ENCODE measurements around the gene SOCS7. TPM values are rescaled to one million over a fixed set of nuclear protein-coding genes. Genes with fewer than 3 reads are reported as not detected.

The SOCS7 gene
- total RNA-seq, 1 donor from 2014 or later = 14.0 TPM

DNA sequence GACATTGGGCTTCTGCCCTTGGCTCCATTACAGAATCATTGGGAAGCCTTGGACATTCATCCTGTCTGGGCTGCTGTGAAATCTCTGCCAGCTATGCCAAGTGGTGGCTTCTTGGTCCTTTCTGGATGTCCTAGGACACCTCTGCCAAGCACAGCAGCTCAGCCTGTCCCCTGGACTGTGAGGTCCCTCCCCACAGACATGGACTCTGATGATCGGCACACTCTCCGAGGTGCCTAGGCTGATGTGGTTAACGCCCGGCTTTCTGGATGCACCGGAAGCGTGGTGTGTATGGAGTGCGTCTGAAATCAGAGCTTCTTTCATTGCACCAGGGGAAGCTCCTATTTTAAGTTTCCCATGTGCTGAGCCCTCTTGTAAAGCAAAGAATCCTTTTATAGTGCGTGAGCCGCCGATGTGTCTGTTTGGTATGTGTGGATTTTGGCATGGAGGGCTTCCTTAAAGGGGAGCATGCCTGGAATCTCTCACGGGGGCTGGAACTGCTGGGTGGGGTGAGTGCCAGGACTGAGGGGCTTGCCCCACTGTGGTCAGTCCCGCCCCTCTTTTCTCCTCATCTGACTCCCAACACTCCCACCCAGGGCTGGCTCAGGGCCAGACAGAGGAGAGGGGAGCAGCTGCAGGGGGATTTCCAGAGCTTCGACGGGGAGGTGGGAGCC lies 69.7 kb downstream of the SOCS7 start:
- DNase-seq = no peak
- TF ChIP-seq, protein P1, sequence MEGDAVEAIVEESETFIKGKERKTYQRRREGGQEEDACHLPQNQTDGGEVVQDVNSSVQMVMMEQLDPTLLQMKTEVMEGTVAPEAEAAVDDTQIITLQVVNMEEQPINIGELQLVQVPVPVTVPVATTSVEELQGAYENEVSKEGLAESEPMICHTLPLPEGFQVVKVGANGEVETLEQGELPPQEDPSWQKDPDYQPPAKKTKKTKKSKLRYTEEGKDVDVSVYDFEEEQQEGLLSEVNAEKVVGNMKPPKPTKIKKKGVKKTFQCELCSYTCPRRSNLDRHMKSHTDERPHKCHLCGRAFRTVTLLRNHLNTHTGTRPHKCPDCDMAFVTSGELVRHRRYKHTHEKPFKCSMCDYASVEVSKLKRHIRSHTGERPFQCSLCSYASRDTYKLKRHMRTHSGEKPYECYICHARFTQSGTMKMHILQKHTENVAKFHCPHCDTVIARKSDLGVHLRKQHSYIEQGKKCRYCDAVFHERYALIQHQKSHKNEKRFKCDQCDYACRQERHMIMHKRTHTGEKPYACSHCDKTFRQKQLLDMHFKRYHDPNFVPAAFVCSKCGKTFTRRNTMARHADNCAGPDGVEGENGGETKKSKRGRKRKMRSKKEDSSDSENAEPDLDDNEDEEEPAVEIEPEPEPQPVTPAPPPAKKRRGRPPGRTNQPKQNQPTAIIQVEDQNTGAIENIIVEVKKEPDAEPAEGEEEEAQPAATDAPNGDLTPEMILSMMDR (IDR thresholded peaks at IDR 0.05) = no peak
- POLR2A ChIA-PET = no interaction called here
- Mint-ChIP-seq H3K4me1 (peaks cover 8% of the 10 kb centered on the region), H3K27ac (no peak overlapping the region), H3K36me3 (ENCODE audit: low read depth) (no peaks in the 10 kb centered on the region), H3K4me3 (no peak overlapping the region), H3K27me3 (peaks cover 68% of the 10 kb centered on the region), H3K9me3 (no peaks in the 10 kb centered on the region)
- ATAC-seq (ENCODE audit: low read depth) = no peak
- intact Hi-C loops (cut with micrococcal nuclease) = loop anchor here (10.0 kb wide), 1 partner anchor 163 kb away; no protein-coding TSS in a partner anchor
- CTCF ChIA-PET = interaction anchor here (1.9 kb wide), 2 partner anchors 10 to 72 kb away, joined by 6 to 8 read pairs; no protein-coding TSS in a partner anchor

DNA sequence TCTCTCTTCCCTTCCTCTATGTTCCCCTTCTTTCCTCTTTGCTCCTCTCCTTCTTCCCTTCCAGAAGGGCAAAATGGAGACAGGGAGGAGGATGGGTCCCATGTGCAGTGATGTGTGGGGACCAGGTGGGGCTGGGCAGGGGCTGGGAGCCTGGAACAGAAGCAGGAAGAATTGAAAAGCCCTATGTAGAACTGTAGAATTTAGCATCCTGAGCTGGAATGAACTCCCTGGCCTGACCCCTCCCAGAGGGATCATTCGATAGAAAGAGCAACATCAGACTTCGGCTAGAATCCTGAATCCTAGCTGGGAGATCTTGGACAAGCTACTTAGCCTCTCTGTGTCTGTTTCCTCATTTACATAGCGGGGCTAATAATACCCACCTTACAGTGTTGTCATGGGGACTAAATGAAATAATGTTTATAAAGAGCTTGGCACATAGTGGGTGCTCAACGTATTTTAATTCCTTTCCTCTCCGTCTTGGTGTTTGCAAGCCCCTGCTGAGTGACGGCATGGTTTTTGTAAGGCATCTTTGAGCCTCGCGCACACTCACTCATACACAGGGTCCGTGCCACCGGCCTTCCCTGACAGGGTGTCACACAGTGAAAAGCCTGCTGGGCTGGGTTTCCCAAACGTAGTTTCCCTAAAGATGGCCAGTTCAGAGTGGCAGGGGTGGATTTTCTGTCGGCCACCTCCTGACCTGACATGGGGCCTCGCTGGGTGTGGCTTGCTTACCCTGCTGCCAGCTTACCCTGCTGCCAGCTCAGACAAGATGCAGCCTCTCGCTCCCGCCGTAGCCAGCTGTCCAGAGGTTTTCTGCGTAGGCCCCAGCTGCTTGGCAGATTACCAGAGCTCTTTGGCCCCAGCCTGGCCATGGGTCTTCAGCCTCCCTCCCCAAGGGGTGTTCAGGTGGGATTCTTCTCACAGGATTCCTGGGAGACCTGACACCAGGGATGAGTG lies 70.5 kb downstream of the SOCS7 start:
- POLR2A ChIA-PET = no interaction called here
- CTCF ChIA-PET = interaction anchor here (1.5 to 1.9 kb wide), 3 partner anchors 11 to 136 kb away, joined by 3 to 8 read pairs (median 6); no protein-coding TSS in a partner anchor
- TF ChIP-seq, protein P1 (IDR thresholded peaks at IDR 0.05) = no peak
- DNase-seq (no peak), ATAC-seq (ENCODE audit: low read depth) (no peak)
- Mint-ChIP-seq H3K4me1 (peaks cover 8% of the 10 kb centered on the region), H3K9me3 (no peaks in the 10 kb centered on the region), H3K36me3 (ENCODE audit: low read depth) (no peaks in the 10 kb centered on the region), H3K27me3 (peaks cover 67% of the 10 kb centered on the region), H3K27ac (no peak overlapping the region), H3K4me3 (no peak overlapping the region)
- intact Hi-C loops (cut with micrococcal nuclease) = loop anchor here (2.0 to 10.0 kb wide), 2 partner anchors 71 to 163 kb away; no protein-coding TSS in a partner anchor

DNA sequence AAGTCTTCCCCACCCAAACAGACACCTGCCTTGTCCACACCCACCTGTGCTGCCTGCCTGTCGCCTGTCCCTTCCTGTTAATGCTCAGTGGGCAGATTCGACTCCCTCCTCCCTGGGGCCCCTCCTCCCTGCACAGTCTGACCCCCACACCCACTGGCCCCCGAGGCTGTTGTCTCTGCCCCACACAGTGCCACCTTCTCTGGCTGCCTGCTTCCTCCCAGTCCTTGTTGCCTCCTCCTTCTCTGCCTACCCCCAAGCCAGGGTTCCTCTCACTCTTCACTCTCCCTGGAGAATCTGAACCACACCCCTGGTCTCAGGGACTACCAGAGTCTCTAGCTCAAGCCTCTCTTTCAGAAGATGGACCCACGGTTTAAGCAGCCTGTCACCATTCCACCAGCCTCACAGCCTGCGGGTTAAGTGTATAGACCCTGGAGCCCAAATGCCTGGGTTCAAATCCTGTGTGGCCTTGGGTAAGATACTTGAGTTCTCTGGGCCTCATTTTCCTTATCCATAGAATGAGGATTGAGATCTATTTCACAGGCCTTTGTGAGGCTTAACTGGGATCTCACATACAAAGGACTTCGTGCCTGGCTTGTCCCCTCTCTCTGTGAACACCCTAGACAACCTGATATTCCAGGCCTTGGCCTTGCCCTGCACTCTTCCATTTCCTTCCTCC lies 72.8 kb downstream of the SOCS7 start:
- DNase-seq (no peak), ATAC-seq (ENCODE audit: low read depth) (no peak)
- Mint-ChIP-seq H3K27me3 (peaks cover 61% of the 10 kb centered on the region), H3K27ac (no peak overlapping the region), H3K9me3 (no peaks in the 10 kb centered on the region), H3K4me1 (peaks cover 10% of the 10 kb centered on the region), H3K36me3 (ENCODE audit: low read depth) (no peaks in the 10 kb centered on the region), H3K4me3 (no peak overlapping the region)
- CTCF ChIA-PET = interaction anchor here (0.6 to 1.6 kb wide), 7 partner anchors 10 to 160 kb away, joined by 3 to 7 read pairs (median 4); no protein-coding TSS in a partner anchor
- intact Hi-C loops (cut with micrococcal nuclease) = loop anchor here (10.0 kb wide), 1 partner anchor 160 kb away; no protein-coding TSS in a partner anchor
- TF ChIP-seq, protein P1 (IDR thresholded peaks at IDR 0.05) = no peak
- POLR2A ChIA-PET = interaction anchor here (0.6 kb wide), 1 partner anchor 62 kb away, joined by 7 read pairs; no protein-coding TSS in a partner anchor

DNA sequence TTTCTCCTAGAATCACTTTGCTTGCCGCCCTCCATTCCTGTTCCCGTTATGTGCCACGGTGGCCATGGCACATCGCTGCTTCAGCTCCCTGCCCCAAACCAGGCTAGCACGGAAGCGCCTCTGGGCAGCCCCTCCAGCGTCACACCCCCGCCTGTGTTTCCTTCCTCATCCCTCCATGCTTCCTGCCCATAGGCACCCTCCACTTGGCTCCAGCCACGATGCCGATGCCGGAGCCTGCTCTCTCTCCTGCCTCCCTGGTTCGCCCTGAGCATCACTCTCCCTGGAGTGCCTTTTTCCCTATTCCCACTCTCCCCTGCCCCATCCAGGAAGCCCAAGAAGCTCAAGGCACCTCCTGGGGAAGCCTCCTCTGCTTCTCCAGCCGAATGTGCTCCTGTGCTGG lies 73.4 kb downstream of the SOCS7 start:
- DNase-seq = no peak
- no peaks in the 10 kb centered on the region for H3K36me3 Mint-ChIP-seq (ENCODE audit: low read depth)
- no peak overlapping the region for H3K27ac Mint-ChIP-seq
- H3K9me3 Mint-ChIP-seq = no peaks in the 10 kb centered on the region
- H3K4me3 Mint-ChIP-seq = no peak overlapping the region
- peaks cover 11% of the 10 kb centered on the region for H3K4me1 Mint-ChIP-seq
- no peak for ATAC-seq (ENCODE audit: low read depth)
- ChIA-PET CTCF (no interaction called here), POLR2A (no interaction called here)
- TF ChIP-seq, protein P1 (IDR thresholded peaks at IDR 0.05) = no peak
- intact Hi-C loops (cut with micrococcal nuclease) = loop anchor here (10.0 kb wide), 1 partner anchor 160 kb away; no protein-coding TSS in a partner anchor
- peaks cover 61% of the 10 kb centered on the region for H3K27me3 Mint-ChIP-seq
